SJSA1 (cell line): ENCODE results near the gene SYMPK. TPM values are rescaled to one million over a fixed set of nuclear protein-coding genes. Genes with fewer than 3 reads are reported as not detected.
"Not testable (repeated sequence)": the region's sequence is repeated elsewhere in the genome, so short reads cannot be mapped to it uniquely, and the experiment has no call there.

ENCODE experiments used
- DNase-seq, 2 experiments: peaks; one replicate each; pipeline ENCODE4 v3.0.0-alpha.2; 2015 to 2020; ENCODE audit warnings: low spot score in 2 of 2, low read depth in 1 of 2
- H3K27ac ChIP-seq: fragments of 250-450 bp; sonication (Bioruptor Pico); 2 replicates; pipeline ENCODE4 v1.5.1; 2020; ENCODE audit warnings: mild to moderate bottlenecking, moderate library complexity
- H3K27me3 ChIP-seq: fragments of 250-450 bp; sonication (Bioruptor Pico); replicated peaks from 2 replicates; pipeline ENCODE4 v1.5.1; 2020; ENCODE audit warnings: mild to moderate bottlenecking, moderate library complexity
- H3K36me3 ChIP-seq: fragments of 250-450 bp; sonication (Bioruptor Pico); 2 replicates; pipeline ENCODE4 v1.5.1; 2020; ENCODE audit warnings: mild to moderate bottlenecking
- H3K4me1 ChIP-seq: fragments of 250-450 bp; sonication (Bioruptor Pico); replicated peaks from 2 replicates; pipeline ENCODE4 v1.6.1; 2021; ENCODE audit warnings: mild to moderate bottlenecking
- H3K4me3 ChIP-seq: fragments of 250-450 bp; sonication (Bioruptor Pico); 2 replicates; pipeline ENCODE4 v1.5.1; 2020; ENCODE audit warnings: mild to moderate bottlenecking
- H3K9me3 ChIP-seq: fragments of 250-450 bp; sonication (Bioruptor Pico); replicated peaks from 2 replicates; pipeline ENCODE4 v1.5.1; 2020; ENCODE audit warnings: mild to moderate bottlenecking
- total RNA-seq: library from RNA; depleted of rRNA; stranded (reverse); fragments of >200 nt; shearing (Covaris generic); gene quantifications from 2 replicates; pipeline ENCODE4 v1.2.3, GENCODE V29; 2014

SYMPK gene
- total RNA-seq, 1 experiment from 2014 or later, result 32.4 TPM

- no peak overlapping the region for H3K27ac ChIP-seq
- H3K36me3 ChIP-seq, result no peaks in the 10 kb centered on the region
- H3K27me3 ChIP-seq, result no peaks in the 10 kb centered on the region
- DNase-seq, result no peak
- no peaks in the 10 kb centered on the region for H3K9me3 ChIP-seq
- H3K4me1 ChIP-seq, result peaks cover 9% of the 10 kb centered on the region
- H3K4me3 ChIP-seq, result no peak overlapping the region
Measured at GRCh38 chr19:45804140-45804958, 58.6 kb downstream of the SYMPK start.

GRCh38 chr19:45801603-45802175 lies 61.3 kb downstream of the SYMPK start:
- H3K4me3 ChIP-seq, result no peak overlapping the region
- no peak overlapping the region for H3K27ac ChIP-seq
- H3K4me1 ChIP-seq, result peaks cover 13% of the 10 kb centered on the region
- no peaks in the 10 kb centered on the region for H3K36me3 ChIP-seq
- H3K9me3 ChIP-seq, result no peaks in the 10 kb centered on the region
- no peak for DNase-seq
- H3K27me3 ChIP-seq, result no peaks in the 10 kb centered on the region

GRCh38 chr19:45800070-45800553 lies 62.8 kb downstream of the SYMPK start:
- Histone ChIP-seq H3K36me3 (no peaks in the 10 kb centered on the region), H3K4me3 (no peak overlapping the region), H3K27me3 (no peaks in the 10 kb centered on the region), H3K9me3 (no peaks in the 10 kb centered on the region), H3K27ac (no peak overlapping the region), H3K4me1 (peaks cover 13% of the 10 kb centered on the region)
- peak in 1 of 2 experiments; percentile 40 for DNase-seq

DNA sequence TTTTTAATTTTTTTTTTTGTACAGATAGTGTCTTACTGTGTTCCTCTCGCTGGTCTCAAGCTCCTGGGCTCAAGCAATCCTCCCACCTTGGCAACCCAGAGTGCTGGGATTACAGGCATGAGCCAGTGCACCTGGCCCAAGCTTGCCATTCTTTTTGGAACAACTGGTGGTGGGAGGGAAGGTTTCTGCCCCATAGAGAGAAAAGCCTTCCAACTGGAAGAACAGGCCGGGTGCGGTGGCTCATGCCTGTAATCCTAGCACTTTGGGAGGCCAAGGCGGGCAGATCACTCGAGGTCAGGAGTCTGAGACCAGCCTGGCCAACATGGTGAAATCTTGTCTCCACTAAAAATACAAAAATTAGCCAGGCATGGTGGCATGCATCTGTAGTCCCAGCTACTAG lies 63.4 kb downstream of the SYMPK start:
- H3K4me1 ChIP-seq, result peaks cover 13% of the 10 kb centered on the region
- DNase-seq, H3K27me3 ChIP-seq, H3K4me3 ChIP-seq, H3K36me3 ChIP-seq, H3K27ac ChIP-seq, H3K9me3 ChIP-seq: not testable (repeated sequence)

GRCh38 chr19:45798995-45799517 lies 63.9 kb downstream of the SYMPK start:
- Histone ChIP-seq H3K27ac (no peak overlapping the region), H3K4me3 (no peak overlapping the region), H3K36me3 (no peaks in the 10 kb centered on the region), H3K9me3 (no peaks in the 10 kb centered on the region), H3K4me1 (peaks cover 13% of the 10 kb centered on the region), H3K27me3 (no peaks in the 10 kb centered on the region)
- peak; percentile 73 to 80 for DNase-seq

GRCh38 chr19:45794627-45795026 lies 68.3 kb downstream of the SYMPK start:
- no peak for DNase-seq
- Histone ChIP-seq H3K9me3 (no peaks in the 10 kb centered on the region), H3K4me3 (no peak overlapping the region), H3K27ac (no peak overlapping the region), H3K36me3 (peaks cover 19% of the 10 kb centered on the region), H3K27me3 (no peaks in the 10 kb centered on the region), H3K4me1 (peaks cover 10% of the 10 kb centered on the region)

DNA sequence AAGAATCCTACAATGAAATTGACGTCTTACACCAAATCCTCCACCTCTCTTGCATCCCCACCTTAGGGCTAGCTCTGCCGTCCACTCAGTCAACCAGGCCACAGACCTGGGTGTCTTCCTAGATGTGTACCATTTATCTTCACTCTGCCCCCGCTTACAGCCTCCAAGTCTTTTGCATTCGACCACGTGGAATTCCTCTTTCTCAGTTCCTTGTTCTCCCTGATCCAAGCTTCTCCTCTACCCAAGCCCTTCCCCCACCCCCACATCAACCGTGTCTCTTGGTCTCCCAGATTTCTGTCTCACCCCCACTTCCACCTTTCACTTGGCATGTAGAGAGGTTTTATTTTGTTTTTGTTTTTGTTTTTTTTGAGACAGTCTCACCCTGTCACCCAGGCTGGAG lies 69.1 kb downstream of the SYMPK start:
- no peak for DNase-seq
- H3K27me3 ChIP-seq, result no peaks in the 10 kb centered on the region
- peaks cover 6% of the 10 kb centered on the region for H3K4me1 ChIP-seq
- no peaks in the 10 kb centered on the region for H3K9me3 ChIP-seq
- H3K36me3 ChIP-seq, result peaks cover 27% of the 10 kb centered on the region
- H3K4me3 ChIP-seq, result no peak overlapping the region
- no peak overlapping the region for H3K27ac ChIP-seq

DNA sequence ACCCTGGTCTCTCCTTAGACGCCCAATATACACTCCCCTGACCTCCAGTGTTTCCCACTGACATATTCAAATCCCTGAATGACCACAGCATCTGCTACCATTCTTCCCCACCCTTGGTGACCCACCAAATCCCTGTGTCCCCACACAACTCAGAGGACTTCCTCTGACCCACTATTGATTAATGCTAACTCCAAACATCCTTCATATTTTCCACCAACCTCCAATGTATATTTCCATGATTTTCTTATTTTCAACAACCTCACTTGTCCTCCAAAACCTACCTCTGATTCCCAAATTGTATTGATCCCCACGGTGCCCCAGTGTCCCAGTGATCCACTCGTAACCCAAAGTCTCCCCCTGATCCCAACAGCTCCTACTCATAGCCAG lies 69.8 kb downstream of the SYMPK start:
- no peak for DNase-seq
- no peaks in the 10 kb centered on the region for H3K9me3 ChIP-seq
- H3K36me3 ChIP-seq, result peaks cover 34% of the 10 kb centered on the region
- H3K27ac ChIP-seq, result peak overlapping the region; percentile 12; the same call in 1 of the 2 replicates
- H3K27me3 ChIP-seq, result no peaks in the 10 kb centered on the region
- peaks cover 6% of the 10 kb centered on the region for H3K4me1 ChIP-seq
- H3K4me3 ChIP-seq, result peak overlapping the region; percentile 98

DNA sequence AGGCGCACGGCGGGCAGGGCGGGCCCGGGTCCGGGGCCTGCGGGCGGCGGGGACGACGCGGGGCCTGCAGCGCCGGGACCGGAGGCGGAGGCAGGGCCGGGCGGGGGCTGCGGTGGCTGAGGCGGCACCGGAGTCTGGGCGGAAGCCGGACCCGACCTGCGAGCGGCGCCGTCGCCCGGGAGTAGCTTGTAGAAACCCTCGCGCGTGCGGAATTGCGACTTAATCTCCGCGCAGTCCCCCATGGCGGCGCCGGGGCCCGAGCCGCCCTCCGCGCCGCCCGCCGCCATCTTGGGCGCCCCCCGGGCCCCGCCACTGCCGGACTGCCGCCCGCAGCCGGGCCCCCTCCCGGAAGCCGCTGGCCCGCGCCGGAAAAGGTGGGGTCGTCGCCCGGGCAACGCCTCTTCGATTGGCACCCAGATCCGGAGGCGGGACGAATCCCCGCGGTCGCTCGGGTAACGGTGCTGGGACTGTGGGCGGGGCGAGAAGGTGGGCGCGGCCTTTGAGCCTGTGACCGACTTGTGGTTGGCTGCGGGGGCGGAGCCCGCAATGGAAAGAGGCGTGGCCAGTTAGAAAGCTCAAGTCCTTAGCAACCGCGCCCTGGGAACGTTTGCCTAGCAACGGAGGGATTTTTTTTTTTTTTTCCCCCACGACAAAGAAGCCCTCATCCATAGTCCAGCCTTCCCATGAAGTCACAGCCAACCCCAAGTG lies 70.3 kb downstream of the SYMPK start, which contains the start of gene DMWD:
DMWD (minus strand) TSS at position 376 of the 708 bp plus-strand sequence; CDS start at position 287, 89 bp downstream.
- H3K4me1 ChIP-seq, result peaks cover 6% of the 10 kb centered on the region
- peak within 1 kb of the TSS; percentile 98 for H3K4me3 ChIP-seq
- peaks cover 37% of the 10 kb centered on the region for H3K36me3 ChIP-seq
- H3K9me3 ChIP-seq, result no peaks in the 10 kb centered on the region
- H3K27me3 ChIP-seq, result no peaks in the 10 kb centered on the region
- peak within 1 kb of the TSS; percentile 67 for H3K27ac ChIP-seq
- DNase-seq, result peak; percentile 97 to 100

DNA sequence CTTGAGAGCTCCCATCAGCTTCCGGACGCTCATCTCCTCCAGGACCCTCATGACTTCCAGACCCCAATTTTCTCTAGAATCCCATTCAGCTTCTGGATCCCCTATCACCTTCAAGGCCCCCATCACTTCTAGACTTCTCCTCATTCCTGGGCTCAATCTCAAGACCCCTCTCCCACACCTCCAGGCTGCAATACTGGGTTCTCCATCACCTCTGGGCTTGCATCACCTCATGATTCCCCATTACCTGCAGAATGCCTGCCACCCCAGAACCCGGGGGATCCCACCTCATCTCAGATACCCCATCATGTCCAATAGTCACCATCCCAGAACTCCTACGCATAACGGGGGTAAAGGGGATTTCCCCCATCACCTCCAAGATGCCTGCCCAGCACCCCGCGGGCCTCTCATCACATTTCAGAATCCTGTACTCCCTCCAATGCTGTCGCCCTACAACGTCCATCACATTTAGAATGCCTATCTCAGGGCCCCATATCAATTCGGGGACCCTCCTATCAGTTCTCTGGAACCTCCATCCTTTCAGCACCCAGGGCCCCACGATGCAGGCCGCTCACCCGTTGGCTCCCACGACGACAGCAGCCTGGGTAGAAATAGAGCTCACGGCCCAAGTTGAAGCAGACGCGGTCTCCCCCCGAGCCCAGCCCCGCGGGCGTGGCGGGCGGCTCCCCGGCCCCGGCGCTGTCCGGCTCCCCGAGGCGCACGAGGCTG lies 71.0 kb downstream of the SYMPK start:
- no peaks in the 10 kb centered on the region for H3K27me3 ChIP-seq
- peak overlapping the region; percentile 98 for H3K4me3 ChIP-seq
- no peak for DNase-seq
- peak overlapping the region; percentile 67; the same call in 1 of the 2 replicates for H3K27ac ChIP-seq
- H3K4me1 ChIP-seq, result peaks cover 6% of the 10 kb centered on the region
- H3K36me3 ChIP-seq, result peaks cover 44% of the 10 kb centered on the region
- no peaks in the 10 kb centered on the region for H3K9me3 ChIP-seq

DNA sequence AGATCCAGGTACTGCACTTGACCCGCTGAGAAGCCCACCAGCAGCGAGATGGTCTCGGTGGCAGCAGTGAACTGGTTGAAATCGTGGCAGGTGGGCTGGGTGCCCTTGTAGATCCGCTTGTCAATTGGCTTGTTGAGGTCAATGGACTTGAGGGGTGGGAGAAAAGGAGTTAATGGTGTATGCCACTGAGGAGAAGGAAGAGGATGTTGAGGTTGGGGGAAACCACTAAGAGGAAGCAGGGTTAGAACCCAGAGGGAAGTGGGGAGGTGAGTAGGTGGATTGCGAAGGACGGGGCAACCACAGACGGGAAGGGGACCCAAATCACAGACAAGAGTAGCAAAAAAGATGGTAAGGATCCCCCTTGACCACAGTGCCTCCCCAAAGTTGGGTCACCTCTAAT lies 72.0 kb downstream of the SYMPK start:
- Histone ChIP-seq H3K9me3 (no peaks in the 10 kb centered on the region), H3K27ac (no peak overlapping the region), H3K27me3 (no peaks in the 10 kb centered on the region), H3K4me3 (no peak overlapping the region), H3K36me3 (peaks cover 53% of the 10 kb centered on the region), H3K4me1 (peaks cover 6% of the 10 kb centered on the region)
- DNase-seq, result no peak

DNA sequence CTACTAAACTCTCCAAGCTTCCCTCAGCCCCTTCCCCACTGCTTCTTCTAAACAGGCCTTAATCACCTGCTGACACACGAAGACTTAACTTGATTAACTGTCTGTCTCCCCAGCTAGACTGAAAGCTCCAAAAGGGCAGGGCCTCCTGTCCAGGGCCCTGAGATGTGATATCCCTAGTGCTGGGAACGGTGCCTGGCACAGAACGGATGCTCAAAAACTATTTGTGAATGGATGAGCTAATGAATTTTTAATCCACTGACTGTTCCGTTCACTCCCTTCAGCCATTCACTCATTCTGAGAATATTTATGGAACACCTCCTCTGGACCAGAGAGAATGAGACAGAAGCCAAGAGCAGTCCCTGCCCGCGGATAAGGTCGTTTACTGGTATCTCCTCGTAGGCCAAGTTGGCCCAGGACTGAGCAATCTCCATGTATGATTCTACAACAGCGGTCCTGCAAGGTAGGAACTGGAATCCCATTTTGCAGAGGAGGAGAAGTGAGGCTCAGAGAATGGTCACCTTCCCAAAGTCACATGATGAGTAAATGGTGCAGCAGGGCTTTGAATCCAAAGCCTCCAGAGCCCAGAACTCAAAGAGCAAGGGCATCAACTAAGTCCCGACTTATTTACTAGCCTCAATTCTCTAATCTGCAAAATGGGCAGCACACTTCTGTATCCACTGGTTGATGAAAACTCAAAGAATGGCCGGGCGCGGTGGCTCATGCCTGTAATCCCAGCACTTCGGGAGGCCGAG lies 73.7 kb downstream of the SYMPK start:
- no peaks in the 10 kb centered on the region for H3K27me3 ChIP-seq
- no peak for DNase-seq
- no peak overlapping the region for H3K4me3 ChIP-seq
- H3K27ac ChIP-seq, result no peak overlapping the region
- peaks cover 6% of the 10 kb centered on the region for H3K4me1 ChIP-seq
- H3K36me3 ChIP-seq, result peaks cover 69% of the 10 kb centered on the region
- no peaks in the 10 kb centered on the region for H3K9me3 ChIP-seq

- Histone ChIP-seq H3K27ac (no peak overlapping the region), H3K27me3 (no peaks in the 10 kb centered on the region), H3K36me3 (peaks cover 79% of the 10 kb centered on the region), H3K4me1 (peaks cover 27% of the 10 kb centered on the region), H3K4me3 (no peak overlapping the region), H3K9me3 (no peaks in the 10 kb centered on the region)
- DNase-seq, result no peak
Measured at GRCh38 chr19:45786533-45786894, 76.4 kb downstream of the SYMPK start.
